Activated T-helper 1 cell treated with anti-CD3 and anti-CD28 coated beads, Interleukin-12 subunit alpha, Interleukin-12 subunit beta, Interleukin-2, Interleukin-4 antibody, amounts not matched to agents 30 ng/mL and 10 ng/mL and 1 ng/mL, durations not matched to agents 14 hours and 24 hours and 36 hours (primary cell): ENCODE results near the gene CRMP1. TPM values are rescaled to one million over a fixed set of nuclear protein-coding genes. Genes with fewer than 3 reads are reported as not detected.

Experiments
- total RNA-seq: library from RNA; stranded (reverse); gene quantifications from 2 replicates; pipeline ENCODE4 v1.2.3, GENCODE V29; 2022

Gene CRMP1
- total RNA-seq, 1 donor from 2014 or later: not detected

Other genes starting within 250 kb of the CRMP1 start
- 0.32 and 0.54 TPM in 2 replicates for gene EVC2, start 184.5 kb downstream of the CRMP1 start, total RNA-seq
- 1.5 and 1.9 TPM in 2 replicates for gene EVC, start 181.9 kb downstream of the CRMP1 start, total RNA-seq
- 0.52 and 0.54 TPM in 2 replicates for gene C4orf50, start 125.3 kb upstream of the CRMP1 start, total RNA-seq